ENCODE data around the gene ALCAM.

The ALCAM gene

GRCh38 chr3:105356396-105356795 is 10.3 kb upstream of the ALCAM start:
- DNase-seq (ENCODE audit: low spot score) = no peak

DNA sequence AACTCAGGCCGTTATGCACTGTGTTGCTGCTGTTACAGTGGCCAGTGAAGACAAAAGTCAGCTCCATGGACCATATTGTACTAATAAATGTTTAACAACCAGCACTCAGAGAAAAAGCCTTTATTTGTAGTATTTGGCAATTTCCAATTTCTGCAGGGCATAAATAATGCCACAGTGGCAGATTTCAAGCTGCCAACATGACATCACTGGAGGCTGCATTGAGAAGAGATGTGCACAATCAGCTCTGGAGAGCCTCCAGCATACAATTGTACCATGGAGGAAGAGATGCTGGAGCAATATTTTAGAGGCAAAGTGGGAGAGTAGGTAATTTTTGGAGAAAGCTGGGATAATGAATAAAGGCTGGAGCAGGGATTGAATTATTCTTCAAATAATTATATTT is 9.7 kb upstream of the ALCAM start:
- DNase-seq (ENCODE audit: low spot score) = no peak

DNA sequence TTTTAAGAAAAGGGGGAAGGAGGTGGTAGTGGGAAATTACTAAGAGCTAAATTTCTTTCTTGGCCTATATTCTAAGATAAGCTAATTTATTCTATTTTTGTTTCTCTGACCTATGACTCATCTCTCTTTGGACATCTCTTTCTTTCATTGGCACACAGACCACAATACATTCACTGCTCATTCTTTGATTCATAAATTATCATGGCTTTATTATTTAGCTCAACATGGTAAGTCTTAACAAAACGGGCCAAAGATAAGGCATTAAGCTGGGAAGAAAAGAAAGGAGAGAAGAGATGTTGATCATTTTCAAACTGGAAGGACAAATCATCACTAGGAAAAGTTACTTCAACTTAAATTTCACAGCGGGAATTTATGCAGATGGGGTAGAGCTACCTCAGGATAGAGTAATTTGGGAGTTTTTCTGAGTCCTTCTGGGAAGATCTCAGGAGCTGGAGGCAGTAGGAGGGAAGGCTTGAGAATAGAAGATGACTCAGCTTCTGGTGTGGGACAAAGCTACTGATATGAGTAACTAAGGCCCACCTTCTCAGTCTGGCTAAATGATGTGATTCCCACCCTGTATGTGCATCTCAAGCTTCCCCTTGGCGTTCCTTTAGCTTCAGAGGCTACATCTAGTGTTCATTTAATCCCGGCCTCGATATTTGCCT is 7.5 kb upstream of the ALCAM start:
- DNase-seq (ENCODE audit: low spot score) = no peak

- DNase-seq (ENCODE audit: low spot score) = no peak
Measured at GRCh38 chr3:105360003-105360402, 6.7 kb upstream of the ALCAM start.

GRCh38 chr3:105362021-105362665 is 4.6 kb upstream of the ALCAM start:
- DNase-seq (ENCODE audit: low spot score) = no peak

DNA sequence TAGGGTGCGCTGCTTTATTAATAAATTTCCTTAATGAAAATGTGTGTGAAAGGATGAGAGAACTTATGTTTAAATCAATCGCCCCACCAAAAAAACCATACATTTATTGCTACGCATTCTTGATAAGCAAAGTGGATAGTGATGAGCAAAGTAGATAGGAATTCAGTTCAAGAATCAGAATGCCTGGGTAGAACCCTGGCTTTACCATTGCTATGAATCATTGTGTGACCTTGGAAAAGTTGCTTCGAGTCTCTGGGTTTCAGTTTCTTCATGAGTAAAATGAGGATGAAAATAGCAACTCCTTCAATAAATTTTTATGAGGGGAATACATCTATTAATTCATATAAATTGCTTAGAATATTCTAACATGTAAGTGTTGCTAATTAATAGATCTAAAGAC is 2.6 kb upstream of the ALCAM start:
- no peak for DNase-seq (ENCODE audit: low spot score)

DNA sequence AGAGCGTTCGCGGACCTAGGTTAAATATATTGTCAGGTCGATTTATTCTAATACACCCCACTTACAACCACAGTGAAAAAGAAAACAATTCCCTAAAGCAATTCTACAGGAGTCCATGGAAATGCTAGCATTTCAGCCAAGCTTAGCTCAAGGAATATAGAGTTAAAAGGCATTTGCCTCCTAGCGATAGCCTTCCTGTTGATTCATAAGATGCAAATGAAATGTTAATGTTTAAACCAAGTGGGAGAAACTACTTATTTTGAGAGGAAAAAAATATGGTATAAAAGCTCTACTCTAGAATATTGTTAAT is 1.7 kb upstream of the ALCAM start:
- DNase-seq (ENCODE audit: low spot score) = no peak

DNA sequence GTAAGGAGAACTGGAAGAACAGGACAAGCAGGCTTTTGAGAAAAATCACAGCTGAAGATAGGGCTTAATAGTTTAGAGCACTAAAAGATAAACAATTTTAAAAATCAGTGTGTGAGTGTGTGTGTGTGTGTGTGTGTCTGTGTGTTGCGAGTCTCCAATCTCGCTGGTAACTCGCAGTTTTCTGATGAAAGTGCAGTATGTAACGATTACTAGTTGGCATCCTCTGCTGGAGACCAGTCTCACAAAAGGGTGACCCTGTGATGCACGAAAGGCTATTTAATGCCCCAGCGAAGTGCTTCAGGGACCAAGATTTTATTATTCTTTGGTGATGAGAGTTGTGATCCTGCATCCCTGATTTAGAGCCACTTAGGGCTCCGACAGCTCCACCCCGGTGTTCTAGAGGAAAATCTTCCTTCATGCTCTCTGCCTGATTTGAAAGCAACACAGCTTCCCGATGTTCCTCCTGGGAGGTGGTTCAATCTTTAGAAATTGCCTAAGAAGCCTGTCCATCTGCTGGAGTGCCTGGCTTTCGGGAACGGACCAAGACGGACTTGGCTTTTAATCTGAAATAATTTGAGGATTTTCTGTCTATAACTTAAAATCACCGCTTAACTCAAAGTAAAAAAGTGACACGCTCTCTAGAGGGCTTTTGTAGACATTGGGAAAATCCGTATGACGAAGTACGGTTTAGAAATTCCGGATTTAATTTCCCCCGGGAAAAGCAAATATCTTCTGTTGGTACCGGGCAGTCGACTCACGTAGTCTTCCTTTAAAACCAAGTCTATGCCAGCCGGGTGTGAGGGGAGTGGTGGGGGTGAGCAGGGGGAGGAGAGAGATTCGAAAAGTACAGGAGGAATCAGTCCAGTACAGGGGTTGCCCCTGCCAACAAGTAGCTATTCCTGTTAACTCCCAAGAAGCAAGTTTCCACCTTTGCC is 1.1 kb upstream of the ALCAM start:
- DNase-seq (ENCODE audit: low spot score) = no peak

GRCh38 chr3:105367063-105367405 is 325 bp downstream of the ALCAM start:
- DNase-seq (ENCODE audit: low spot score) = peak; percentile 8

- DNase-seq (ENCODE audit: low spot score) = peak; percentile 43
Measured at GRCh38 chr3:105367406-105368213, 901 bp downstream of the ALCAM start.

DNA sequence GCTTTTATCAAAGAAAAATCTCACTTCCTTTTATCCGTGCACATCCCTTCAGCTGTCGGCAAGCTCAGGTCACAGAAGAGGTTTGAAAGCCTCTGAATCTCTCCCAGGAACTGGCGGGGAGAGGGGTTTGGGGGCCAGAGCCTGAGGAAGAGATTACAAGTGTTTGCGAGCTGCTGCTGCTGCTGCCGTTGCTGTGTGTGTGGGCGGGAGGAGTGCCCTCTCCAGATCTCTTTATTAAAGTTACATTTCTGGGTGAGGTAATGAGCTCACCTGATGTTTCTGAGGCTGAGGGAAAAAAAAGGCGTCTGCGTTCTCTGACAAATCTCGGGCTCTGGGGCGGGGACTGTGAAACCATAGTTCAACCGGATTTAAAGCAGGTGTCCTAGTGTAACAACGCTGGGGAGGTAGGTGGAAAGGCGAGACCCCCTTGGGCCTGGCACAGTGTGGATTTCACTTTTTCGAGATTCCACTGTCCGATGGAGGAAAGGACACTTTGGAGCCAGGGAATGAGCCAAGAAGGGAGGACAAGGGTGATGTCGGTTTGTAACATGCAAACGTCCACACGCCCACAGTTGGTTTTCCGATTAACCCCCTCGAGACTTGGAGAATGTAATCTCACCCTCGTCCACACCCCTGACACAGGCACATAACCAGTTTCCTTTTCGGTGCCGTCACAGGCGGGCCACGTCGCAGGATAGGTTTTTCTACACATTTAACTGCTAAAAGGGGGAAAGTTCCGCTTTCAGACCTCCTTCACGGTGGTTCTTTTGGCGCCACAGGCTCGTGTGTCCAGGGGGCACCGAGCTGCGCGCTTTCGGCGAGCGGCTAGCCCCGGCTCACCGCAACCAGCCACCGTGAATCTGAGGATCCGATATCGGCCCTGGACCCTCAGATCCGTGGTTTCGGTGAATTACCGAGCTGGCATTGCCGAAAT is 2.1 kb downstream of the ALCAM start:
- DNase-seq (ENCODE audit: low spot score) = peak; percentile 79

- DNase-seq (ENCODE audit: low spot score) = peak; percentile 60
Measured at GRCh38 chr3:105369500-105370371, 3.0 kb downstream of the ALCAM start.

- DNase-seq (ENCODE audit: low spot score) = no peak
Measured at GRCh38 chr3:105373383-105373782, 6.7 kb downstream of the ALCAM start.

DNA sequence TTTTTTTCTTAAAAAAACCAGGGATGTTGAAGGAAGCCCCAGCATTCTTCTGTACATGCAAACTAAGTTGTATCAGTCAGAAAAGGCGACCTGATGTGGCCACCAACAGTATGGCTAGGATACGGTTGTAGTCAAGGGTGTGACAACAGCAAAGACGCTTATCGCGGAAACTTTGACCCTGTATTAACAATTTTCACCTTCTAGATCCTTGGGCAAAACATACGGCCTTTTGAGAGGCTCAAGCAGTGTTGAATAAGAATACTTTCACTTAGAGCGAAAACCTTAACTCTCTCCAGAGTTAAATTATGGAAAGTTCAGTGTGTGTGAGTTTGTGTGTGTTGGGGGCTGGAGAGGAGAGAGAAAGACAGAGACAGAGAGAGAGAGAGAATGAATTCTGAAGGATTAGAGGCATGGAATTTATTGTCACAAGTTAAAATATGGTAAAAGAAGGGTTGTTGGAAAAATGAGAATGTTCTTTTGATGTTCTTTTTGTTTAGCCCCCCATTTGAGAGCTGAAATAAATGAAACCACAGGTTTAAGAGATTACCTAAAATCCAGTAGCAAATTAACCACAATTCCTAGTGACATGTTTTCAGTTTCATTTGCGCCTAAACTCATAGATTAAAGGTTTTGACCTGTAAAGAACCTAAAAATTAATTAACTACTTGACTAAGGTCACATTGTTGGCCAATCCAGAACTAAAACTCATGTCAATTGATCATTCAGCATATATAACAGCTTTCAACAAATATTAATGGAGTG is 9.2 kb downstream of the ALCAM start:
- DNase-seq (ENCODE audit: low spot score) = no peak

- DNase-seq (ENCODE audit: low spot score) = no peak
Measured at GRCh38 chr3:105377716-105378115, 11.0 kb downstream of the ALCAM start.

- DNase-seq (ENCODE audit: low spot score) = no peak
Measured at GRCh38 chr3:105385179-105385578, 18.5 kb downstream of the ALCAM start.

- no peak for DNase-seq (ENCODE audit: low spot score)
Measured at GRCh38 chr3:105385819-105386508, 19.3 kb downstream of the ALCAM start.

DNA sequence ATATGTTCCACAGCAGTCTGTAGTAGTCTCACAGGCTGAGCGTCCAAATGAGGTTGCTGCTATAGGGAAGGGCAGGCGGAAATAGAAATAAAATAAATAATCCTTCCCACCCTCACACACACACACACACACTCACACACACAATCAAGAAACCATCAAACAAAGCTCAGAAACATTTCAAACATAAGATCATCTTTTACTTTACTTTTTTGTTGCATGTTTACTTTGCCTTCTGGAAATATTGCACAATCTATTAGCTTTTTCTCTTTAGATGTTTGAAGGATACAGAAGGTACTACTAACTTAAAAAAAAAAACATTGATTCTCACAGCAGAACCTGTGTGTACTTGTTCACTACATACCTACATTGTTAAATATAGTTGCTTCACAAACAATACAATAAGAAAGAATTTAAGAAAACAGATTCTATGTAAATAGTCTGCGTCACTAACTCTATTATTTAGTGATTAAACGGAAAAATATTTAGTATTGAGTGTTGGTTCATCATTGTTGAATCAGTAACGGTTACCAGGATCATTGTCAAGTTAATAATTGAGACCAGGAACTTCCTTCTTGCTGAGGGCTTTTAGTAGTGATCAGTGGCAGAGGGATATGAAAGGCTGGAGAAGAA is 20.5 kb downstream of the ALCAM start:
- DNase-seq (ENCODE audit: low spot score) = no peak

Data from CD4-positive, alpha-beta T cell treated with Interleukin-15 for 4 hours (primary cell).